Fibroblast of villous mesenchyme (primary cell): ENCODE data around the gene DYNLT2. TPM values are rescaled to one million over a fixed set of nuclear protein-coding genes. Genes with fewer than 3 reads are reported as not detected.

Experiments used
- DNase-seq: peaks from one replicate; pipeline ENCODE4 v3.0.0-alpha.2; 2010; ENCODE audit warnings: low read depth
- H3K4me3 ChIP-seq: 2 replicates; pipeline ENCODE4 v1.5.1; 2011; ENCODE audit warnings: low read depth, mild to moderate bottlenecking, low read length
- total RNA-seq: library from RNA; depleted of rRNA; stranded (reverse); fragments of >200 nt; gene quantifications from 2 replicates; pipeline ENCODE4 v1.2.3, GENCODE V29; 2012
- TF ChIP-seq, protein P1 (sequence below): IDR thresholded peaks from 2 replicates; pipeline ENCODE4 v1.5.1; 2012; ENCODE audit warnings: low read depth, mild to moderate bottlenecking, low read length; ENCODE audit not compliant: insufficient read depth

The DYNLT2 gene
- total RNA-seq, 1 donor = 1.3 TPM

DNA sequence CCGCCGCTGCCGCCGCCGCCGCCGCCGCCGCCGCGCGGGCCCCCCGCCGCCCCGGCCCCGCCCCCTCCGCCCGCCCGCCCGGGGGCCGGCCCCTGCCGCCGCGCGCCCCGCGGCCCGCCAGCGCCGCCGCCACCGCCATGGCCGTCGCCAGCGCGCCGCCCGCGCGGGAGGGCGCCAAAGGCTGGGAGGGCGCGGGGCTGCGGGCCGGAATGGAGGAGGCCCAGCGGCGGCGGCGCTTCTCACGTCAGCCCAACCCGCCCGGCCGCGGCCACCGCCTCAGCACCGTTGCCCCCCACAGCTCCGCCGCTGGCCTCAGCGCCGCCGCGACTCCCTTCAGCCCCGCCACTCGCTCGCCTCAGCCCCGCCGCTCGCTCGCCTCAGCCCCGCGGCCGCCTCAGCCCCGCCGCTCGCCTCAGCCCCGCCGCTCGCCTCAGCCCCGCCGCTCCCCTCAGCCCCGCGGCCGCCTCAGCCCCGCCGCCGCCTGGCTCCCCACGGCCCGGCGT lies 27.3 kb downstream of the DYNLT2 start:
- peak overlapping the region; percentile 52 for H3K4me3 ChIP-seq
- DNase-seq = peak; percentile 24
- TF ChIP-seq, protein P1, sequence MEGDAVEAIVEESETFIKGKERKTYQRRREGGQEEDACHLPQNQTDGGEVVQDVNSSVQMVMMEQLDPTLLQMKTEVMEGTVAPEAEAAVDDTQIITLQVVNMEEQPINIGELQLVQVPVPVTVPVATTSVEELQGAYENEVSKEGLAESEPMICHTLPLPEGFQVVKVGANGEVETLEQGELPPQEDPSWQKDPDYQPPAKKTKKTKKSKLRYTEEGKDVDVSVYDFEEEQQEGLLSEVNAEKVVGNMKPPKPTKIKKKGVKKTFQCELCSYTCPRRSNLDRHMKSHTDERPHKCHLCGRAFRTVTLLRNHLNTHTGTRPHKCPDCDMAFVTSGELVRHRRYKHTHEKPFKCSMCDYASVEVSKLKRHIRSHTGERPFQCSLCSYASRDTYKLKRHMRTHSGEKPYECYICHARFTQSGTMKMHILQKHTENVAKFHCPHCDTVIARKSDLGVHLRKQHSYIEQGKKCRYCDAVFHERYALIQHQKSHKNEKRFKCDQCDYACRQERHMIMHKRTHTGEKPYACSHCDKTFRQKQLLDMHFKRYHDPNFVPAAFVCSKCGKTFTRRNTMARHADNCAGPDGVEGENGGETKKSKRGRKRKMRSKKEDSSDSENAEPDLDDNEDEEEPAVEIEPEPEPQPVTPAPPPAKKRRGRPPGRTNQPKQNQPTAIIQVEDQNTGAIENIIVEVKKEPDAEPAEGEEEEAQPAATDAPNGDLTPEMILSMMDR = no peak

DNA sequence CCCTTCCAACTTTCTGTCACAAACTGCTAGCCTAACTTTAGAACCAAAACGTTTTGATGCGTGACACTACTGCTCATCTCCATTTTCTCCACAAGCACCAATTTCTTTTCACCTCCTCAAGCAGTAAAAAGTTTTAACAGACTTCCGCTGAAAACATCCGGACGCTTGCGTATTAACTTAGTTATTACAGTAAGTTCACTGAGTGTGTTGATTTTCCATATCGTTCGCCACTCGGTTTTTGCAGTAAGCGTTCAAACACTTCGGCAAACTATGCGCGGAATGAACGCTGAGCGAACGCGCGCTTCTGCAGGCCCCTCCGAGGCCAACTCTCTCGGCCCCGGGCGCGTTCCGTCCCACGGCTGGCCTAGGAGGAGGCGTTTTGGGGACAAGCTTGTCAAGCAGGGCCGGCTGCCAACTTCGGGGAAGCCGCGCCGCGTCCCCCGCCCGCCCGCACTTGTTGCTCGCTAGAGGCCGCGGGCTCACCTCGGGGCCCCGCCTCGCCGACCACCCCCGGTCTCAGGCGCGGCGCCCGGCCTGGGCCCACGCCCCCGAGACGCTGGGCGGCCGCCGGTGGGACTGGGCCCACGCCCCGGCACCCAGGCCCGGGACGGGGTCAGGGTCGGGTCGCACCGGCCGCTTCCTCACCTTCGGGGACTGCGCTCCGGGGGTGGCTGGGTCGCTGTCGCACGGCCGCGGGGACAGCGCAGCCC lies 28.0 kb downstream of the DYNLT2 start:
- DNase-seq = peak; percentile 76
- TF ChIP-seq, protein P1 = no peak
- peak overlapping the region; percentile 66 for H3K4me3 ChIP-seq

DNA sequence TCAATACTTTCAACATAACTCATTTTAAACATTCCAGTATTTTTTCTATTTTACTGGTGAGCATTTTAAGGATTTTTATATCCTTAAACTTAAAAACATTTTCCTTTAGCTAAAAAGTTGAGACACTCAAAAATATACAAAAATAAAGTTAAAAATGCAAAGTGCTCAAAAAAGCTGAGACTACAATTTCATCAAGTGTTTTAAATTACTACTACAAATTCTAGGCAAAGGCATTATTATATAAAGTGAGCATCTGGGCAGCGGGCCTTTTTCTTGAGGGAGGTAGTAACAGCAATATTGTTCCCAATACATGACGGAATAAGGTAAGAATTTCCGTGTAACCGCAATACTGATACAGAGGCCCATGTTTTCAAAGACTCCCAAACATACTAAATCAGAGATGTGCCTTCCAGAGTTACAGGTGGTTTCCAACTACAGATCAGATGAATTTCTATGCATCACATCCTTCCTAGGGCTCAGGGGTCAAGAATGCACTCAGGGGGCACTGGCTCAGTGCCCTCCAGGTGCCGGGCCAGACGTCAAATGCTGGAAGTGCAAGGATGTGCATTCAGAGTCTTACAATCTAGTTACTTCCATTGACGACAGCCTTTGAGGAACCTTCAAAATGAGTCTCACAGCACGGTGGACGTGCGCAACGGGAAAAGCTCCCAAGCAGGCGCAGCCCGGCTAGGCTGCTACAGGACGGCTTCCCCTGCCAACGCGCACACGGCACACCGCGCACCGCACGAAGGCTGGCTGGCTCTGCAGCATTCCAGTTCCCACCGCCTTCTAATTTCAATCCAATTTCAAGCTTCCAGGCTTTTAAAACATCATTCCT lies 28.8 kb downstream of the DYNLT2 start:
- peak overlapping the region; percentile 66 for H3K4me3 ChIP-seq
- TF ChIP-seq, protein P1 = no peak
- peak; percentile 79 for DNase-seq

DNA sequence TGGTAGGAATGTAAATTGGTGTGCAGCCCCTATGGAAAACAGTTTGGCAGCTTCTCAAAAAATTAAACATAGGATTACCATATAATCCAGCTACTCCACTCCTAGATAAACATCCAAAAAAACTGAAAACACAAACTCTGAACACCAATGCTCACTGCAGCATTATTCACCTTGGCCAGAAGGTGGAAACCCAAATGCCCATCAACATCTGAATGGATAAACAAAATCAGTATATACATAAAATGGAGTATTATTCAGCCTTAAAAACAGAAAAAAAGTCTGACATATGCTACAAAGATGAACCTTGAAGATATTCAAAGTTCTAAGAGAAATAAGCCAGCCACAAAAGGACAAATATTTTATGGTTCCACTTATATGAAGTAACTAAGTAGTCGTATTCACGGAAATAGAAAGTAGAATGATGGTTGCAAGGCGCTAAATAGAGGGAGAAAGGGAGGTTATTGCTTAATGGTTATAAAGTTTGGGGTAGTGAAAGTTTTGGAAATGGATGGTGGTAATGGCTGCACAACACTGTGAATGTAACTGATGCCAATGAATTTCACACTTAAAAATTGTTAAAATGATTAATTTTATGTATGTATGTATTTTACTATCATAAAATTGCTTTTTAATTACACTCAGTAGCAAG lies 31.0 kb downstream of the DYNLT2 start:
- H3K4me3 ChIP-seq = no peak overlapping the region

DNA sequence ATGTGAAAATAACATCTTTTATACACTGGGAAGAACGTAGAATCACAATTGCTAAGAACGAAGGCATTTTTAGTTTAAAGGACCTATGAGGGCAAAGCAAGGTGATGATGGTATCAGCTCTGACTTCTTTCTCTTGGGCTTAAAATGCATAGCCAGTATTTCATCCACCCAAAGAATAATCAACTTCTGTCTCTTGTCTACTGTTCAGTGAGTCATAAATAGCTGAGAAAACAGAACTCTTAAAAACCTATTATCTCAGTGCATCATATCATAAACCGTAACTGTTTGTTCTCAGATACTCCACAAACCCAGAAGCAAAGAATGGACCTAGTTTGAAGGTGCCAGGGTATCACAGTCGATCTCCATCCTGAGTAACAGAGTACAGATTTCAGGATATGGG lies 32.3 kb downstream of the DYNLT2 start:
- no peak for DNase-seq
- no peak overlapping the region for H3K4me3 ChIP-seq
- TF ChIP-seq, protein P1 = no peak

More for the DNA sequence above, 31.0 kb downstream of the DYNLT2 start:
- TF ChIP-seq, protein P1 = peak; percentile 6
- no peak for DNase-seq

DNA sequence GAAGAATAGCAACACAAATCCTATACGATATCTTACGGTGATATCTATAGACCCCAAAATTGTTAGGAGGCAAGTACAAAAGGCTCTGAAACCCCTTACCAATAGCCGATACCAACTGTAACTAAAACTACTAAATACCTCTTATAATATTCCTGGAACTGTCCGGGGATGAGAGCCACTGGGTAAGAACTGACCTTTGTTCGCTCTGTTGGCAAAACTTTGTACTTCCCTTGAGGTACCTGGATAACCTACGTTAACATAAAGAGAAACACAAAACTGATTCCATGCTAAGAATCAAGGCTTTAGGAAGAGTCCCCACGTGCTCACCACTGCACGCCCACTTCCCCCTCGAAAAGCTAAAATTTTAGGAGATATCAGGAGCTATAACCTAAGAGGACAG lies 36.8 kb downstream of the DYNLT2 start:
- TF ChIP-seq, protein P1 = no peak
- no peak for DNase-seq
- no peak overlapping the region for H3K4me3 ChIP-seq
